ENCODE results near the gene ABCB8. TPM values are rescaled to one million over a fixed set of nuclear protein-coding genes. Genes with fewer than 3 reads are reported as not detected.
"Not testable (repeated sequence)": the region's sequence is repeated elsewhere in the genome, so short reads cannot be mapped to it uniquely, and the experiment has no call there.

The ABCB8 gene
- total RNA-seq, 2 donors from 2014 or later = 46.6 to 49.6 TPM

- Mint-ChIP-seq H3K4me1 (ENCODE audit: low read depth) (peaks cover 38% of the 10 kb centered on the region), H3K9me3 (no peaks in the 10 kb centered on the region), H3K36me3 (ENCODE audit: insufficient read depth in 2 of 2) (peaks cover 0 to 3% of the 10 kb centered on the region in 2 donors), H3K27ac (no peak overlapping the region), H3K27me3 (ENCODE audit: low read depth) (peaks cover 30% of the 10 kb centered on the region), H3K4me3 (peak overlapping the region in 1 of 2 donors; percentile 47)
- DNase-seq (no peak), ATAC-seq (replicated peaks in 1 of 2) (no peak)
Observed at GRCh38 chr7:151020231-151020630, 8.0 kb upstream of the ABCB8 start.

GRCh38 chr7:151023232-151023631 is 5.0 kb upstream of the ABCB8 start:
- Mint-ChIP-seq H3K4me3 (no peak overlapping the region), H3K36me3 (ENCODE audit: insufficient read depth in 2 of 2) (peaks cover 0 to 3% of the 10 kb centered on the region in 2 donors), H3K27ac (no peak overlapping the region), H3K4me1 (ENCODE audit: low read depth) (peaks cover 19% of the 10 kb centered on the region), H3K9me3 (no peaks in the 10 kb centered on the region), H3K27me3 (ENCODE audit: low read depth) (peaks cover 23% of the 10 kb centered on the region)
- no peak for DNase-seq
- no peak for ATAC-seq (replicated peaks in 1 of 2)

GRCh38 chr7:151024435-151025056 is 3.7 kb upstream of the ABCB8 start, which contains the start of gene ATG9B:
Gene ATG9B (minus strand): TSS chr7:151024494. CDS start chr7:151024423, 71 bp downstream.
- no peak within 1 kb of the TSS for H3K4me3 Mint-ChIP-seq
- no peak for ATAC-seq (replicated peaks in 1 of 2)
- H3K27ac Mint-ChIP-seq = peak within 1 kb of the TSS; percentile 66
- H3K9me3 Mint-ChIP-seq = no peaks in the 10 kb centered on the region
- peaks cover 0 to 3% of the 10 kb centered on the region in 2 donors for H3K36me3 Mint-ChIP-seq (ENCODE audit: insufficient read depth in 2 of 2)
- peaks cover 22% of the 10 kb centered on the region for H3K4me1 Mint-ChIP-seq (ENCODE audit: low read depth)
- DNase-seq = no peak
- peaks cover 14% of the 10 kb centered on the region for H3K27me3 Mint-ChIP-seq (ENCODE audit: low read depth)

GRCh38 chr7:151025924-151026671 is 2.2 kb upstream of the ABCB8 start:
- ATAC-seq (replicated peaks in 1 of 2) (no peak), DNase-seq (no peak)
- Mint-ChIP-seq H3K4me3 (no peak overlapping the region), H3K27ac (no peak overlapping the region), H3K36me3 (ENCODE audit: insufficient read depth in 2 of 2) (peaks cover 0 to 2% of the 10 kb centered on the region in 2 donors), H3K27me3 (ENCODE audit: low read depth) (peaks cover under 1% of the 10 kb centered on the region), H3K4me1 (ENCODE audit: low read depth) (peaks cover 25% of the 10 kb centered on the region), H3K9me3 (no peaks in the 10 kb centered on the region)

GRCh38 chr7:151026771-151027727 is 1.2 kb upstream of the ABCB8 start:
- H3K4me1 Mint-ChIP-seq (ENCODE audit: low read depth) = peaks cover 25% of the 10 kb centered on the region
- not testable (repeated sequence) for H3K36me3 Mint-ChIP-seq (ENCODE audit: insufficient read depth in 2 of 2)

GRCh38 chr7:151027728-151028130 is 521 bp upstream of the ABCB8 start:
- not testable (repeated sequence) for DNase-seq; H3K9me3 Mint-ChIP-seq; H3K27me3 Mint-ChIP-seq (ENCODE audit: low read depth); H3K36me3 Mint-ChIP-seq (ENCODE audit: insufficient read depth in 2 of 2)
- Mint-ChIP-seq H3K27ac (peak overlapping the region; percentile 92), H3K4me3 (peak overlapping the region; percentile 98 to 100), H3K4me1 (ENCODE audit: low read depth) (peaks cover 25% of the 10 kb centered on the region)
- peak in 1 of 2 donors; percentile 2 for ATAC-seq (replicated peaks in 1 of 2)

More at GRCh38 chr7:151026771-151027727, 1.2 kb upstream of the ABCB8 start:
- H3K27me3 Mint-ChIP-seq (ENCODE audit: low read depth); H3K9me3 Mint-ChIP-seq; H3K27ac Mint-ChIP-seq; DNase-seq; ATAC-seq (replicated peaks in 1 of 2): not testable (repeated sequence)
- peak overlapping the region; percentile 98 to 100 for H3K4me3 Mint-ChIP-seq

- peaks cover 0 to 2% of the 10 kb centered on the region in 2 donors for H3K36me3 Mint-ChIP-seq (ENCODE audit: insufficient read depth in 2 of 2)
- H3K9me3 Mint-ChIP-seq = no peaks in the 10 kb centered on the region
- H3K4me1 Mint-ChIP-seq (ENCODE audit: low read depth) = peaks cover 25% of the 10 kb centered on the region
- H3K27me3 Mint-ChIP-seq (ENCODE audit: low read depth) = no peaks in the 10 kb centered on the region
- peak overlapping the region; percentile 98 to 100 for H3K4me3 Mint-ChIP-seq
- DNase-seq (no peak), ATAC-seq (replicated peaks in 1 of 2) (no peak)
- peak overlapping the region; percentile 93 for H3K27ac Mint-ChIP-seq
Observed at GRCh38 chr7:151028948-151029501, 775 bp downstream of the ABCB8 start.

GRCh38 chr7:151031011-151031410 is 2.8 kb downstream of the ABCB8 start:
- Mint-ChIP-seq H3K4me3 (no peak overlapping the region), H3K36me3 (ENCODE audit: insufficient read depth in 2 of 2) (peaks cover 0 to 2% of the 10 kb centered on the region in 2 donors), H3K4me1 (ENCODE audit: low read depth) (peaks cover 25% of the 10 kb centered on the region), H3K27me3 (ENCODE audit: low read depth) (no peaks in the 10 kb centered on the region), H3K9me3 (no peaks in the 10 kb centered on the region), H3K27ac (no peak overlapping the region)
- no peak for ATAC-seq (replicated peaks in 1 of 2)
- no peak for DNase-seq

- Mint-ChIP-seq H3K36me3 (ENCODE audit: insufficient read depth in 2 of 2) (peaks cover 2% of the 10 kb centered on the region in 2 donors), H3K27ac (no peak overlapping the region), H3K4me3 (no peak overlapping the region), H3K4me1 (ENCODE audit: low read depth) (peaks cover 16% of the 10 kb centered on the region), H3K27me3 (ENCODE audit: low read depth) (no peaks in the 10 kb centered on the region), H3K9me3 (no peaks in the 10 kb centered on the region)
- ATAC-seq (replicated peaks in 1 of 2) (no peak), DNase-seq (no peak)
Observed at GRCh38 chr7:151032936-151033863, 5.0 kb downstream of the ABCB8 start.

GRCh38 chr7:151033864-151034249 is 5.6 kb downstream of the ABCB8 start:
- Mint-ChIP-seq H3K27ac (no peak overlapping the region), H3K27me3 (ENCODE audit: low read depth) (no peaks in the 10 kb centered on the region), H3K9me3 (no peaks in the 10 kb centered on the region), H3K4me3 (no peak overlapping the region), H3K36me3 (ENCODE audit: insufficient read depth in 2 of 2) (peaks cover 0 to 2% of the 10 kb centered on the region in 2 donors), H3K4me1 (ENCODE audit: low read depth) (peaks cover 17% of the 10 kb centered on the region)
- DNase-seq (no peak), ATAC-seq (replicated peaks in 1 of 2) (no peak)

- no peaks in the 10 kb centered on the region for H3K27me3 Mint-ChIP-seq (ENCODE audit: low read depth)
- H3K27ac Mint-ChIP-seq = no peak overlapping the region
- ATAC-seq (replicated peaks in 1 of 2) (no peak), DNase-seq (no peak)
- no peaks in the 10 kb centered on the region for H3K9me3 Mint-ChIP-seq
- H3K4me3 Mint-ChIP-seq = no peak overlapping the region
- peaks cover 17% of the 10 kb centered on the region for H3K4me1 Mint-ChIP-seq (ENCODE audit: low read depth)
- peaks cover 0 to 2% of the 10 kb centered on the region in 2 donors for H3K36me3 Mint-ChIP-seq (ENCODE audit: insufficient read depth in 2 of 2)
Observed at GRCh38 chr7:151034312-151035025, 6.2 kb downstream of the ABCB8 start.
